H1 (cell line): ENCODE results near the gene GFAP.

Experiments
- CREB1 ChIP-seq: IDR thresholded peaks from 2 replicates; pipeline ENCODE4 v1.6.1; 2012; ENCODE audit warnings: inconsistent platforms
- EP300 ChIP-seq, 2 experiments: IDR thresholded peaks; 1 replicate in 1 of 2; 2 replicates in 1 of 2; pipeline ENCODE4 v1.6.1; 2011 to 2012; ENCODE audit warnings: low read depth in 2 of 2, low read length in 2 of 2, mild to moderate bottlenecking in 2 of 2, borderline replicate concordance in 1 of 2, inconsistent platforms in 1 of 2, moderate library complexity in 1 of 2
- EZH2 ChIP-seq: fragments of 200-600 bp; sonication (generic); IDR thresholded peaks from 2 replicates; pipeline ENCODE4 v1.7.1; 2012; ENCODE audit warnings: low read depth, mild to moderate bottlenecking, moderate library complexity, low read length, inconsistent platforms; ENCODE audit not compliant: severe bottlenecking
- FOSL1 ChIP-seq: IDR thresholded peaks from 2 replicates; pipeline ENCODE4 v1.6.1; 2011; ENCODE audit warnings: mild to moderate bottlenecking, low read depth, low read length, moderate library complexity; ENCODE audit not compliant: insufficient read depth
- JUN ChIP-seq: IDR thresholded peaks from 2 replicates; pipeline ENCODE4 v1.6.1; 2011; ENCODE audit warnings: low read depth, mild to moderate bottlenecking, improper control_type of control experiment, low read length
- JUND ChIP-seq: IDR thresholded peaks from 2 replicates; pipeline ENCODE4 v1.6.1; 2011; ENCODE audit warnings: mild to moderate bottlenecking, improper control_type of control experiment, low read length
- NANOG ChIP-seq: IDR thresholded peaks from 2 replicates; pipeline ENCODE4 v1.6.1; 2011; ENCODE audit warnings: low read length, low read depth, mild to moderate bottlenecking, inconsistent platforms; ENCODE audit not compliant: insufficient read depth, poor library complexity, severe bottlenecking
- POLR2A ChIP-seq, 2 experiments: IDR thresholded peaks; 1 replicate in 1 of 2; 2 replicates in 1 of 2; pipeline ENCODE4 v1.6.1; 2011; ENCODE audit warnings: low read depth in 2 of 2, low read length in 2 of 2, mild to moderate bottlenecking in 2 of 2; ENCODE audit errors: control extremely low read depth in 1 of 2
- RAD21 ChIP-seq, 2 experiments: IDR thresholded peaks in 1 of 2; conservative IDR thresholded peaks in 1 of 2; 2 replicates each; pipeline ENCODE4 v1.6.1; 2011; ENCODE audit warnings: low read depth in 2 of 2, low read length in 2 of 2, improper control_type of control experiment in 1 of 2, inconsistent platforms in 1 of 2, mild to moderate bottlenecking in 1 of 2, moderate library complexity in 1 of 2
- RXRA ChIP-seq: IDR thresholded peaks from 2 replicates; pipeline ENCODE4 v1.6.1; 2011; ENCODE audit warnings: low read depth, mild to moderate bottlenecking, low read length, moderate library complexity; ENCODE audit not compliant: insufficient read depth
- TF ChIP-seq, protein P1 (sequence below), 3 experiments: IDR thresholded peaks; 1 replicate in 2 of 3; 2 replicates in 1 of 3; pipeline versions ENCODE4 v1.5.1 to v1.6.1; 2011; ENCODE audit warnings: low read length in 3 of 3, mild to moderate bottlenecking in 3 of 3, inconsistent platforms in 2 of 3, low read depth in 1 of 3, moderate library complexity in 1 of 3; ENCODE audit not compliant: insufficient read depth in 1 of 3; ENCODE audit errors: control extremely low read depth in 1 of 3
- TF ChIP-seq, protein P2 (sequence below): IDR thresholded peaks from 2 replicates; pipeline ENCODE4 v1.6.1; 2011; ENCODE audit warnings: low read depth, mild to moderate bottlenecking, low read length; ENCODE audit not compliant: insufficient read depth

DNA sequence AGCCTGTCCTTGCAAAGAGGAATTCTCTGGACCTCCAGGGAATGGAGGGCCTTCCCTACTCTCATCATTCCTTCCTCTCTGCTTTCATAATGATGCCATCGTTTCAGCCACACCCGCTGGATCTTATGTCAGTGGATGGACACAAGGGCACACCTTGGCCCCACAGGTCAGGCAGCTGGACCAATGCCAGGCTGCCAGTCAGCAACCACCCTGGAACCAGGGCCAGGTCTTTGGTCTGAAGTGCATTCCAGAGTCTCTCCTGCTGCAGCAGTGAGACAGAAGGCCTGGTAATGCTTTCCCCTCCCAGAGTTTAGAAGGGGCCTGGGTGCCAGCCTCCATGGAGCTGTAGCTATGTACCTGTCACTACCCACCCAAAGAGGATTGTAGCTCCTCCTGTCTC is 45.4 kb upstream of the GFAP start:
- TF ChIP-seq RAD21 (IDR thresholded peaks at IDR 0.05 in 1 of 2, conservative IDR thresholded peaks at IDR 0.05 in 1 of 2; ENCODE audit: low read depth in 2 of 2, low read length in 2 of 2) (no peak), POLR2A (IDR thresholded peaks at IDR 0.05; ENCODE audit: control extremely low read depth in 1 of 2, low read depth in 2 of 2, low read length in 2 of 2) (no peak), CREB1 (no peak), JUN (no peak), JUND (no peak), FOSL1 (no peak), RXRA (no peak), EP300 (IDR thresholded peaks at IDR 0.05; ENCODE audit: borderline replicate concordance in 1 of 2, low read depth in 2 of 2, low read length in 2 of 2) (no peak), NANOG (no peak), EZH2 (no peak)
- TF ChIP-seq, protein P1, sequence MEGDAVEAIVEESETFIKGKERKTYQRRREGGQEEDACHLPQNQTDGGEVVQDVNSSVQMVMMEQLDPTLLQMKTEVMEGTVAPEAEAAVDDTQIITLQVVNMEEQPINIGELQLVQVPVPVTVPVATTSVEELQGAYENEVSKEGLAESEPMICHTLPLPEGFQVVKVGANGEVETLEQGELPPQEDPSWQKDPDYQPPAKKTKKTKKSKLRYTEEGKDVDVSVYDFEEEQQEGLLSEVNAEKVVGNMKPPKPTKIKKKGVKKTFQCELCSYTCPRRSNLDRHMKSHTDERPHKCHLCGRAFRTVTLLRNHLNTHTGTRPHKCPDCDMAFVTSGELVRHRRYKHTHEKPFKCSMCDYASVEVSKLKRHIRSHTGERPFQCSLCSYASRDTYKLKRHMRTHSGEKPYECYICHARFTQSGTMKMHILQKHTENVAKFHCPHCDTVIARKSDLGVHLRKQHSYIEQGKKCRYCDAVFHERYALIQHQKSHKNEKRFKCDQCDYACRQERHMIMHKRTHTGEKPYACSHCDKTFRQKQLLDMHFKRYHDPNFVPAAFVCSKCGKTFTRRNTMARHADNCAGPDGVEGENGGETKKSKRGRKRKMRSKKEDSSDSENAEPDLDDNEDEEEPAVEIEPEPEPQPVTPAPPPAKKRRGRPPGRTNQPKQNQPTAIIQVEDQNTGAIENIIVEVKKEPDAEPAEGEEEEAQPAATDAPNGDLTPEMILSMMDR (IDR thresholded peaks at IDR 0.05; ENCODE audit: control extremely low read depth in 1 of 3, insufficient read depth in 1 of 3, low read depth in 1 of 3, low read length in 3 of 3), result no peak
- TF ChIP-seq, protein P2, sequence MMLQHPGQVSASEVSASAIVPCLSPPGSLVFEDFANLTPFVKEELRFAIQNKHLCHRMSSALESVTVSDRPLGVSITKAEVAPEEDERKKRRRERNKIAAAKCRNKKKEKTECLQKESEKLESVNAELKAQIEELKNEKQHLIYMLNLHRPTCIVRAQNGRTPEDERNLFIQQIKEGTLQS, result no peak
